AG04449 (cell line): Measurements from ENCODE around the gene CASQ2.

Experiments
- CTCF ChIA-PET: fragments of 350-600 bp; formaldehyde crosslinking; extraction: SDS; loops from one replicate; lab custom pipeline; 2021; ENCODE audit warnings: antibody characterized with exemption; lab: Yijun Ruan, JAX
- POLR2A ChIA-PET: fragments of 400-600, 350-600 bp; formaldehyde crosslinking; extraction: SDS; loops from one replicate; lab custom pipeline; 2020; ENCODE audit warnings: antibody characterized with exemption, inconsistent platforms; lab: Yijun Ruan, JAX
- DNase-seq: peaks from one replicate; pipeline ENCODE4 v3.0.0-alpha.2; 2010; ENCODE audit warnings: low read depth, low spot score
- H3K4me3 ChIP-seq: 2 replicates; pipeline ENCODE4 v1.5.1; 2011; ENCODE audit warnings: low read depth, mild to moderate bottlenecking, control low read depth, low read length
- TF ChIP-seq, protein P1 (sequence below): IDR thresholded peaks from one replicate; pipeline ENCODE4 v1.5.1; 2011; ENCODE audit warnings: mild to moderate bottlenecking, moderate library complexity, low read length, control low read depth, inconsistent platforms; ENCODE audit not compliant: insufficient read depth; ENCODE audit errors: missing control alignments

CASQ2 gene

GRCh38 chr1:115666702-115667101 is 101.8 kb downstream of the CASQ2 start:
- ChIA-PET POLR2A (no interaction called here), CTCF (no interaction called here)
- no peak overlapping the region for H3K4me3 ChIP-seq
- DNase-seq = no peak
- TF ChIP-seq, protein P1, sequence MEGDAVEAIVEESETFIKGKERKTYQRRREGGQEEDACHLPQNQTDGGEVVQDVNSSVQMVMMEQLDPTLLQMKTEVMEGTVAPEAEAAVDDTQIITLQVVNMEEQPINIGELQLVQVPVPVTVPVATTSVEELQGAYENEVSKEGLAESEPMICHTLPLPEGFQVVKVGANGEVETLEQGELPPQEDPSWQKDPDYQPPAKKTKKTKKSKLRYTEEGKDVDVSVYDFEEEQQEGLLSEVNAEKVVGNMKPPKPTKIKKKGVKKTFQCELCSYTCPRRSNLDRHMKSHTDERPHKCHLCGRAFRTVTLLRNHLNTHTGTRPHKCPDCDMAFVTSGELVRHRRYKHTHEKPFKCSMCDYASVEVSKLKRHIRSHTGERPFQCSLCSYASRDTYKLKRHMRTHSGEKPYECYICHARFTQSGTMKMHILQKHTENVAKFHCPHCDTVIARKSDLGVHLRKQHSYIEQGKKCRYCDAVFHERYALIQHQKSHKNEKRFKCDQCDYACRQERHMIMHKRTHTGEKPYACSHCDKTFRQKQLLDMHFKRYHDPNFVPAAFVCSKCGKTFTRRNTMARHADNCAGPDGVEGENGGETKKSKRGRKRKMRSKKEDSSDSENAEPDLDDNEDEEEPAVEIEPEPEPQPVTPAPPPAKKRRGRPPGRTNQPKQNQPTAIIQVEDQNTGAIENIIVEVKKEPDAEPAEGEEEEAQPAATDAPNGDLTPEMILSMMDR = no peak

- CTCF ChIA-PET = no interaction called here
- TF ChIP-seq, protein P1 = no peak
- no peak overlapping the region for H3K4me3 ChIP-seq
- POLR2A ChIA-PET = no interaction called here
- no peak for DNase-seq
Observed at GRCh38 chr1:115666206-115666605, 102.3 kb downstream of the CASQ2 start.

- DNase-seq = no peak
- POLR2A ChIA-PET = no interaction called here
- H3K4me3 ChIP-seq = no peak overlapping the region
- TF ChIP-seq, protein P1 = no peak
- CTCF ChIA-PET = no interaction called here
Observed at GRCh38 chr1:115665319-115666096, 103.0 kb downstream of the CASQ2 start.

- no peak for DNase-seq
- ChIA-PET POLR2A (no interaction called here), CTCF (interaction anchor here (1.9 to 2.6 kb wide), 3 partner anchors 8 to 46 kb away, joined by 4 to 15 read pairs (median 8); no protein-coding TSS in a partner anchor)
- TF ChIP-seq, protein P1 = no peak
- H3K4me3 ChIP-seq = no peak overlapping the region
Observed at GRCh38 chr1:115661157-115661556, 107.4 kb downstream of the CASQ2 start.

- H3K4me3 ChIP-seq = no peak overlapping the region
- TF ChIP-seq, protein P1 = no peak
- DNase-seq = no peak
- ChIA-PET POLR2A (no interaction called here), CTCF (interaction anchor here (1.6 to 2.6 kb wide), 4 partner anchors 9 to 112 kb away, joined by 4 to 15 read pairs (median 6); no protein-coding TSS in a partner anchor)
Observed at GRCh38 chr1:115660151-115660550, 108.4 kb downstream of the CASQ2 start.

GRCh38 chr1:115658646-115659045 is 109.9 kb downstream of the CASQ2 start:
- no peak for DNase-seq
- no peak overlapping the region for H3K4me3 ChIP-seq
- ChIA-PET POLR2A (no interaction called here), CTCF (interaction anchor here (2.6 kb wide), 1 partner anchor 48 kb away, joined by 15 read pairs; no protein-coding TSS in a partner anchor)
- TF ChIP-seq, protein P1 = no peak
